Stimulated activated CD4-positive, alpha-beta T cell treated with anti-CD3 and anti-CD28 coated beads, Interleukin-4, amount 100 ng/mL, for 48 hours (primary cell): ENCODE data around the gene ADARB2.
"Not testable (repeated sequence)": the region's sequence is repeated elsewhere in the genome, so short reads cannot be mapped to it uniquely, and the experiment has no call there.

ENCODE experiments used
- DNase-seq, 2 donors: peaks; one replicate each; pipeline ENCODE4 v3.0.0-alpha.2; 2020; ENCODE audit warnings: low read depth in 2 of 2

The ADARB2 gene

GRCh38 chr10:1737222-1738061 lies at the start of gene ADARB2:
Gene ADARB2, minus strand, starts transcription at chr10:1737525.
- peak; percentile 8 to 17 for DNase-seq

- DNase-seq, result no peak
Observed at GRCh38 chr10:1785835-1786234, 48.5 kb upstream of the ADARB2 start.

- no peak for DNase-seq
Observed at GRCh38 chr10:1782841-1783240, 45.5 kb upstream of the ADARB2 start.

GRCh38 chr10:1779796-1780195 lies 42.5 kb upstream of the ADARB2 start:
- no peak for DNase-seq

GRCh38 chr10:1778375-1778969 lies 41.1 kb upstream of the ADARB2 start:
- no peak for DNase-seq

GRCh38 chr10:1776127-1776662 lies 38.9 kb upstream of the ADARB2 start:
- DNase-seq, result no peak

- no peak for DNase-seq
Observed at GRCh38 chr10:1774796-1775195, 37.5 kb upstream of the ADARB2 start.

GRCh38 chr10:1773204-1773603 lies 35.9 kb upstream of the ADARB2 start:
- DNase-seq, result not testable (repeated sequence)

GRCh38 chr10:1766049-1766448 lies 28.7 kb upstream of the ADARB2 start:
- DNase-seq, result no peak

GRCh38 chr10:1762076-1762475 lies 24.8 kb upstream of the ADARB2 start:
- no peak for DNase-seq

- DNase-seq, result no peak
Observed at GRCh38 chr10:1754506-1755153, 17.3 kb upstream of the ADARB2 start.

- no peak for DNase-seq
Observed at GRCh38 chr10:1752153-1752552, 14.8 kb upstream of the ADARB2 start.

GRCh38 chr10:1747590-1748157 lies 10.3 kb upstream of the ADARB2 start:
- DNase-seq, result no peak

GRCh38 chr10:1746796-1747195 lies 9.5 kb upstream of the ADARB2 start:
- DNase-seq, result no peak

- DNase-seq, result no peak
Observed at GRCh38 chr10:1745780-1746456, 8.6 kb upstream of the ADARB2 start.

GRCh38 chr10:1744524-1744923 lies 7.2 kb upstream of the ADARB2 start:
- DNase-seq, result no peak

GRCh38 chr10:1743141-1743540 lies 5.8 kb upstream of the ADARB2 start:
- no peak for DNase-seq

GRCh38 chr10:1741450-1741849 lies 4.1 kb upstream of the ADARB2 start:
- DNase-seq, result no peak

GRCh38 chr10:1739751-1740150 lies 2.4 kb upstream of the ADARB2 start:
- no peak for DNase-seq

GRCh38 chr10:1738950-1739349 lies 1.6 kb upstream of the ADARB2 start:
- DNase-seq, result no peak

GRCh38 chr10:1736972-1737221 lies 428 bp downstream of the ADARB2 start:
- DNase-seq, result no peak
